Heart left ventricle (tissue), 13 donors: Measurements from ENCODE around the gene KDM4B.

ENCODE experiments used
- CTCF ChIP-seq, 12 donors: fragments of 200-600 bp; sonication (generic) in 4 of 12; IDR thresholded peaks; one replicate each; pipeline versions ENCODE4 v1.5.0 to v1.8.0; 2018 to 2022; ENCODE audit warnings: antibody characterized with exemption in 12 of 12, mild to moderate bottlenecking in 5 of 12
- POLR2A ChIP-seq, 2 donors: fragments of 450-650 bp; IDR thresholded peaks; one replicate each; pipeline ENCODE4 v1.6.1; 2017; ENCODE audit warnings: antibody characterized with exemption in 2 of 2, mild to moderate bottlenecking in 2 of 2, moderate library complexity in 2 of 2
- donor health status: ischemic (EF 13 %, LVEDD 7.1; RV severe dilation, severe dysfunction).
- donor health status: DM: no; HTN: yes; CAD: no.
- donor health status: DM: no; HTN: no; CAD: no.
- donor health status: ischemic (EF 25% LVEDD 6.9; RV normal size, moderate dysfunction).
- donor health status: ischemic (EF 25% LVEDD 5.7; RV mildly dilated, moderate dysfunction).
- donor health status: ischemic (EF 35%, LVEDD 5.7; RV mildly dilated, moderate dysfunction).
- donor health status: nonischemic (EF 11% LVEDD 7.7; RV severe dilation, severe dysfunction).
- donor health status: DM: yes; HTN: yes; CAD: no.
- donor health status: PGD.
- donor health status: ischemic (EF 29% LVEDD 5.4; RV normal size, mild dysfunction).
- donor health status: nonischemic (EF 23%, LVEDD 6.1; RV moderate dilation, normal function).

- TF ChIP-seq CTCF (IDR thresholded peaks at IDR 0.05), result no peak
- TF ChIP-seq POLR2A (IDR thresholded peaks at IDR 0.05), result no peak
Measured at GRCh38 chr19:4962085-4962619, 6.8 kb upstream of the KDM4B start.
